GM20431 (cell line): ENCODE data around the gene CCDC40.

Experiments used
- in situ Hi-C: fragments of 300-500 bp; cut with MseI, MboI; formaldehyde crosslinking; loops from one replicate; pipeline ENCODE4 v1.15.0; 2020; ENCODE audit warnings: low sequenced_read_pairs; ENCODE audit not compliant: unreplicated experiment

The CCDC40 gene

GRCh38 chr17:80095844-80096475 is 59.5 kb downstream of the CCDC40 start:
- in situ Hi-C loops = no loop called here

GRCh38 chr17:80096561-80097021 is 60.1 kb downstream of the CCDC40 start:
- in situ Hi-C loops = no loop called here

- in situ Hi-C loops = no loop called here
Observed at GRCh38 chr17:80097127-80097621, 60.7 kb downstream of the CCDC40 start.

DNA sequence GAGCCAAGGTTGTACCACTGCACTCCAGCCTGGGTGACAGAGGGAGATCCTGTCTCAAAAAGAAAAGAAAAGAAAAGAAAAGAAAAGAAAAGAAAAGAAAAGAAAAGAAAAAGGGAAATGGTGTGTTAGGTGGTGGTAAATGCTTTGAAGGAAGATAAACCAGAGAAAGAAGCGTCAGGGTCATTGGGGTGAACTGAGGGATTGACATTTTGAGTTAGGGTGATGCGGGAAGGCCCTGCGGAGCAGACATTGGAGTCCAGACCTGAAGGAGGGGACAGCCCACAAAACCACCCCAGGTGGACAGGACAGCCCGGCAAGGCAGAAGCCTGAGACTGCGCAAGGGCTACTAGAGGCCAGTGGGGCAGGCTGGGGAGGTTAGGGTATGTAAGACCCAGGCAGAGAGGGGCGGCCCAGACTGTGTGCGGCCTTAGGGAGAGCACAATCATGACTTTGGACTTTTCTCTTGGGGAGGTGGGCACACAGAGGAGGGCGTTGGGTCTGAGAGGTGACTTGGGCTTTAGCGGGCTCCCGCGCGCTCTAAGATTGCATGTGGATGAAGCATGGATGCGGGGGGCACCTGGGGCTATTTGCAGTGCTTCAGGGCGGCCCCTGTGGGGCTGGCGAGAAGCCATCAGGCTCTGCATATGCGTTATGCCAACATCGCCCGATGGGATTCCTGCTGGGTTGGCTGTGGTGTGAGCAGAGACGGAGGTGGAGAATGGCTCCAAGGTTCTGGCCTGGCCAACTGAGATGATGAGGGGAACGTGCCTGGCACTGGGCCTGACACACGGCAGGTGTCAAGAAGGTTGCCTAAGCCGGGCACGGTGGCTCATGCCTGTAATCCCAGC is 61.6 kb downstream of the CCDC40 start:
- in situ Hi-C loops = no loop called here

- in situ Hi-C loops = no loop called here
Observed at GRCh38 chr17:80099291-80100034, 63.0 kb downstream of the CCDC40 start.

GRCh38 chr17:80100035-80100323 is 63.5 kb downstream of the CCDC40 start:
- in situ Hi-C loops = no loop called here

DNA sequence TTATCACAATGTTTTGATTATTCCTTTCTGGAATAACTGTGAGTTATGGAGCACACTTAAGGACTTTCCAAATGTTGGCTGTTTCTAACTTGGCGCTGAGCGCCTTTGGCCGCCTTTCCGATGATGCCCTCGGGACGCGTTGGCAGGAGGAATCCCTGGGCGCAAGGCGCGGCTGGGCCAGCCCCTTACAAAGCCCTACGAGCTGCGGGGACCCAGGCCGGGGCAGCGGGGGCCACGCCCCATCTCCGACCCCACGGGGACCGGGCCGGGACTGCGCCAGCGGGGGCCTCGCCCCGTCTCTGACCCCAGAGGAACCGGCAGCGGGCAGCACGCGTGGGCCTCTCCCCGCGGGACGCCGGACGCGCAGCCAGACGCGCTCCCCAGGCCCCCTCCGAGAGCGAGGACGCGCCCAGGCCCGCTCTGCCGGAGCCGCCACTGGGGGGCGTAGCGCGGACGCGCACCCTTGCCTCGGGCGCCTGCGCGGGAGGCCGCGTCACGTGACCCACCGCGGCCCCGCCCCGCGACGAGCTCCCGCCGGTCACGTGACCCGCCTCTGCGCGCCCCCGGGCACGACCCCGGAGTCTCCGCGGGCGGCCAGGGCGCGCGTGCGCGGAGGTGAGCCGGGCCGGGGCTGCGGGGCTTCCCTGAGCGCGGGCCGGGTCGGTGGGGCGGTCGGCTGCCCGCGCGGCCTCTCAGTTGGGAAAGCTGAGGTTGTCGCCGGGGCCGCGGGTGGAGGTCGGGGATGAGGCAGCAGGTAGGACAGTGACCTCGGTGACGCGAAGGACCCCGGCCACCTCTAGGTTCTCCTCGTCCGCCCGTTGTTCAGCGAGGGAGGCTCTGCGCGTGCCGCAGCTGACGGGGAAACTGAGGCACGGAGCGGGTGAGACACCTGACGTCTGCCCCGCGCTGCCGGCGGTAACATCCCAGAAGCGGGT is 64.8 kb downstream of the CCDC40 start, which contains the start of gene GAA:
TSS of gene GAA (plus strand) at position 571 of the 935 bp plus-strand sequence. CDS start 3,006 bp downstream, outside the sequence.
- in situ Hi-C loops = no loop called here

DNA sequence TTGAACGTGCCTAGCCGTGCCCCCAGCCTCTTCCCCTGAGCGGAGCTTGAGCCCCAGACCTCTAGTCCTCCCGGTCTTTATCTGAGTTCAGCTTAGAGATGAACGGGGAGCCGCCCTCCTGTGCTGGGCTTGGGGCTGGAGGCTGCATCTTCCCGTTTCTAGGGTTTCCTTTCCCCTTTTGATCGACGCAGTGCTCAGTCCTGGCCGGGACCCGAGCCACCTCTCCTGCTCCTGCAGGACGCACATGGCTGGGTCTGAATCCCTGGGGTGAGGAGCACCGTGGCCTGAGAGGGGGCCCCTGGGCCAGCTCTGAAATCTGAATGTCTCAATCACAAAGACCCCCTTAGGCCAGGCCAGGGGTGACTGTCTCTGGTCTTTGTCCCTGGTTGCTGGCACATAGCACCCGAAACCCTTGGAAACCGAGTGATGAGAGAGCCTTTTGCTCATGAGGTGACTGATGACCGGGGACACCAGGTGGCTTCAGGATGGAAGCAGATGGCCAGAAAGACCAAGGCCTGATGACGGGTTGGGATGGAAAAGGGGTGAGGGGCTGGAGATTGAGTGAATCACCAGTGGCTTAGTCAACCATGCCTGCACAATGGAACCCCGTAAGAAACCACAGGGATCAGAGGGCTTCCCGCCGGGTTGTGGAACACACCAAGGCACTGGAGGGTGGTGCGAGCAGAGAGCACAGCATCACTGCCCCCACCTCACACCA is 65.7 kb downstream of the CCDC40 start:
- in situ Hi-C loops = no loop called here

DNA sequence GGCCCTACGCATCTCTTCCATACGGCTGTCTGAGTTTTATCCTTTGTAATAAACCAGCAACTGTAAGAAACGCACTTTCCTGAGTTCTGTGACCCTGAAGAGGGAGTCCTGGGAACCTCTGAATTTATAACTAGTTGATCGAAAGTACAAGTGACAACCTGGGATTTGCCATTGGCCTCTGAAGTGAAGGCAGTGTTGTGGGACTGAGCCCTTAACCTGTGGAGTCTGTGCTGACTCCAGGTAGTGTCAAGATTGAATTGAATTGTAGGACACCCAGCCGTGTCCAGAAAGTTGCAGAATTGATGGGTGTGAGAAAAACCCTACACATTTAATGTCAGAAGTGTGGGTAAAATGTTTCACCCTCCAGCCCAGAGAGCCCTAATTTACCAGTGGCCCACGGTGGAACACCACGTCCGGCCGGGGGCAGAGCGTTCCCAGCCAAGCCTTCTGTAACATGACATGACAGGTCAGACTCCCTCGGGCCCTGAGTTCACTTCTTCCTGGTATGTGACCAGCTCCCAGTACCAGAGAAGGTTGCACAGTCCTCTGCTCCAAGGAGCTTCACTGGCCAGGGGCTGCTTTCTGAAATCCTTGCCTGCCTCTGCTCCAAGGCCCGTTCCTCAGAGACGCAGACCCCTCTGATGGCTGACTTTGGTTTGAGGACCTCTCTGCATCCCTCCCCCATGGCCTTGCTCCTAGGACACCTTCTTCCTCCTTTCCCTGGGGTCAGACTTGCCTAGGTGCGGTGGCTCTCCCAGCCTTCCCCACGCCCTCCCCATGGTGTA is 66.4 kb downstream of the CCDC40 start:
- in situ Hi-C loops = no loop called here

DNA sequence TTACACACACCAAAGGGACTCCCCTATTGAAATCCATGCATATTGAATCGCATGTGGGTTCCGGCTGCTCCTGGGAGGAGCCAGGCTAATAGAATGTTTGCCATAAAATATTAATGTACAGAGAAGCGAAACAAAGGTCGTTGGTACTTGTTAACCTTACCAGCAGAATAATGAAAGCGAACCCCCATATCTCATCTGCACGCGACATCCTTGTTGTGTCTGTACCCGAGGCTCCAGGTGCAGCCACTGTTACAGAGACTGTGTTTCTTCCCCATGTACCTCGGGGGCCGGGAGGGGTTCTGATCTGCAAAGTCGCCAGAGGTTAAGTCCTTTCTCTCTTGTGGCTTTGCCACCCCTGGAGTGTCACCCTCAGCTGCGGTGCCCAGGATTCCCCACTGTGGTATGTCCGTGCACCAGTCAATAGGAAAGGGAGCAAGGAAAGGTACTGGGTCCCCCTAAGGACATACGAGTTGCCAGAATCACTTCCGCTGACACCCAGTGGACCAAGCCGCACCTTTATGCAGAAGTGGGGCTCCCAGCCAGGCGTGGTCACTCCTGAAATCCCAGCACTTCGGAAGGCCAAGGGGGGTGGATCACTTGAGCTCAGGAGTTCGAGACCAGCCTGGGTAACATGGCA is 67.1 kb downstream of the CCDC40 start:
- in situ Hi-C loops = no loop called here

DNA sequence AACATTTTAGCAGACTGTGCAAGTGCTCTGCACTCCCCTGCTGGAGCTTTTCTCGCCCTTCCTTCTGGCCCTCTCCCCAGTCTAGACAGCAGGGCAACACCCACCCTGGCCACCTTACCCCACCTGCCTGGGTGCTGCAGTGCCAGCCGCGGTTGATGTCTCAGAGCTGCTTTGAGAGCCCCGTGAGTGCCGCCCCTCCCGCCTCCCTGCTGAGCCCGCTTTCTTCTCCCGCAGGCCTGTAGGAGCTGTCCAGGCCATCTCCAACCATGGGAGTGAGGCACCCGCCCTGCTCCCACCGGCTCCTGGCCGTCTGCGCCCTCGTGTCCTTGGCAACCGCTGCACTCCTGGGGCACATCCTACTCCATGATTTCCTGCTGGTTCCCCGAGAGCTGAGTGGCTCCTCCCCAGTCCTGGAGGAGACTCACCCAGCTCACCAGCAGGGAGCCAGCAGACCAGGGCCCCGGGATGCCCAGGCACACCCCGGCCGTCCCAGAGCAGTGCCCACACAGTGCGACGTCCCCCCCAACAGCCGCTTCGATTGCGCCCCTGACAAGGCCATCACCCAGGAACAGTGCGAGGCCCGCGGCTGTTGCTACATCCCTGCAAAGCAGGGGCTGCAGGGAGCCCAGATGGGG is 68.0 kb downstream of the CCDC40 start:
- in situ Hi-C loops = no loop called here

DNA sequence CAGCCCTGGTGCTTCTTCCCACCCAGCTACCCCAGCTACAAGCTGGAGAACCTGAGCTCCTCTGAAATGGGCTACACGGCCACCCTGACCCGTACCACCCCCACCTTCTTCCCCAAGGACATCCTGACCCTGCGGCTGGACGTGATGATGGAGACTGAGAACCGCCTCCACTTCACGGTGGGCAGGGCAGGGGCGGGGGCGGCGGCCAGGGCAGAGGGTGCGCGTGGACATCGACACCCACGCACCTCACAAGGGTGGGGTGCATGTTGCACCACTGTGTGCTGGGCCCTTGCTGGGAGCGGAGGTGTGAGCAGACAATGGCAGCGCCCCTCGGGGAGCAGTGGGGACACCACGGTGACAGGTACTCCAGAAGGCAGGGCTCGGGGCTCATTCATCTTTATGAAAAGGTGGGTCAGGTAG is 68.5 kb downstream of the CCDC40 start:
- in situ Hi-C loops = no loop called here

DNA sequence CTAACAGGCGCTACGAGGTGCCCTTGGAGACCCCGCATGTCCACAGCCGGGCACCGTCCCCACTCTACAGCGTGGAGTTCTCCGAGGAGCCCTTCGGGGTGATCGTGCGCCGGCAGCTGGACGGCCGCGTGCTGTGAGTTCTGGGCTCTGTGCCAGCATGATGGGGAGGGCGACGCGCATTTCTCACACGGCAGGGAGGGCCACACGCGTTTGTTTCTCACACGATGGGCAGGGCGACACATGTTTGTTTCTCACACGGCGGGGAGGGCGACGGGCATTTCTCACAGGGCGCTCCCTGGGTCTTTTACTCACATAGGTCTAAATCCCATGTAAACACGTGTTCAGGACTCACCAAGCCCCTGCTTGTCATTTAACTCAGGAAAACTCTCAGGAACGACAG is 69.3 kb downstream of the CCDC40 start:
- in situ Hi-C loops = no loop called here

GRCh38 chr17:80106176-80106575 is 69.7 kb downstream of the CCDC40 start:
- in situ Hi-C loops = no loop called here

GRCh38 chr17:80106751-80107150 is 70.3 kb downstream of the CCDC40 start:
- in situ Hi-C loops = no loop called here

GRCh38 chr17:80107231-80108021 is 71.0 kb downstream of the CCDC40 start:
- in situ Hi-C loops = no loop called here
